Effector memory CD4-positive, alpha-beta T cell (primary cell): ENCODE measurements around the gene HNRNPF.

ENCODE experiments used
- DNase-seq, 3 donors: peaks; one replicate each; pipeline ENCODE4 v3.0.0-alpha.2; 2020
- H3K27ac ChIP-seq: 2 replicates; pipeline ENCODE4 v1.7.0; 2013; ENCODE audit warnings: mild to moderate bottlenecking, low read length, moderate library complexity; ENCODE audit not compliant: insufficient read depth, poor library complexity, severe bottlenecking
- H3K27me3 ChIP-seq: replicated peaks from 2 replicates; pipeline ENCODE4 v1.7.0; 2013; ENCODE audit warnings: mild to moderate bottlenecking, low read length; ENCODE audit not compliant: insufficient read depth, control insufficient read depth, poor library complexity, severe bottlenecking
- H3K36me3 ChIP-seq: 2 replicates; pipeline ENCODE4 v1.7.0; 2013; ENCODE audit warnings: mild to moderate bottlenecking, low read length, moderate library complexity; ENCODE audit not compliant: control insufficient read depth, insufficient read depth
- H3K4me1 ChIP-seq: 2 replicates; pipeline ENCODE4 v1.7.0; 2013; ENCODE audit warnings: low read length, mild to moderate bottlenecking; ENCODE audit not compliant: control insufficient read depth, insufficient read depth, poor library complexity, severe bottlenecking
- H3K4me3 ChIP-seq: 2 replicates; pipeline ENCODE4 v1.7.0; 2013; ENCODE audit warnings: low read length, low read depth, mild to moderate bottlenecking; ENCODE audit not compliant: insufficient read depth, poor library complexity, severe bottlenecking
- H3K9me3 ChIP-seq: 2 replicates; pipeline ENCODE4 v1.7.0; 2013; ENCODE audit warnings: mild to moderate bottlenecking, low read length, moderate library complexity; ENCODE audit not compliant: control insufficient read depth

The HNRNPF gene

DNA sequence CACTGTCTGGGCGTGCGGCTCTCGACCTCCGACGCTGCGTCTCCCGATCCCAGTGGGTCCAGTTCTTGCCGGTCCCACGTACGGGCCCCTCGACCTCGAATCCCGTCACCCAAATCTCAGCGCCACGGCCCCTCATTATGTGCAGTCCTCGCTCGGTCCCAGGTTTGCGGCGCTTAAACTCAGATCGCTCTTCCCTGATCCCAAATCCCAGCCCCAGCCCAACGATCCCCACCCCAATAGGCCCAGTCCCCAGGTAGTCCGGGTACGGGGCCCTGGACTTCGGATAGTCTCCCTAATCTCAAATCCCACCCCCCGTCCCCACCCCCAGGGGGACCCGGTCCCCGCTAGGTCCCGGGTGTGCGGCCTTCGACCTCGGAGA is 666 bp downstream of the HNRNPF start:
- Histone ChIP-seq H3K27me3 (no peaks in the 10 kb centered on the region), H3K36me3 (peaks cover 3% of the 10 kb centered on the region), H3K9me3 (no peaks in the 10 kb centered on the region), H3K4me1 (peaks cover 28% of the 10 kb centered on the region), H3K4me3 (peak overlapping the region; percentile 81), H3K27ac (peak overlapping the region; percentile 99)
- DNase-seq, result no peak

DNA sequence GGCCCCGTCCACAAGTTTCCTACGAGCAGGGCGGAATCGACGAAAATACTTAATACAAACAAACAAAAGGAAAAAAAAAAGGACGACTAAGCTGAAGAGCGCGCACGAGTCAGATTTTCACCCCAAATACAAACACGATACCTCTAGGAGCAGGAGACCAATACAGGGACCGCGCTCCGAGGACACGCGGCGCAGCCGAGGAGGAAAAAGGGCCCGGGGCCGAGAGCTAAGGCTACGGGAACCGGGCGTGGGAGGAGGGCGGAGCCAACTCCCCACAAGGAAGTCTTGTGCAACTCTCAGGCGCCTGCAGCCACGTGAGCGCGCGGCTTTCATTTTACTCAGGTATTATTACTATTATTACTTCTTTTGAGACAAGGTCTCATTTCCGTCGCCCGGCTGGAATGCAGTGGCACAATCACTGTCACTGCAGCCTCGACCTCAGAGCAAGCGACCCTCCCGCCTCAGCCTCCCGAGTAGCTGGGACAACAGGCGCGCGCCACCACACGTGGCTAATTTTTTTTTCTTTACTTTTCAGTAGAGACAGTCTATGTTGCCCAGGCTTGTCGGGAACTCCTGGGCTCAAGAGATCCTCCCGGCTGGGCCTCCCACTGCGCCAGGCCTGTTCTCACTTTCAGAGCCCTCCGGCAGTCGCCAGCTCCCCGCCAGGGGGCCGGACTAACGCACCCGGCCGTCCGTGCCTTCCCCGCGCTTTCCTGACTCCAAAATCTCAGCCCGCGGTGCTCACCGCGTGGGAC is 1.2 kb downstream of the HNRNPF start:
- Histone ChIP-seq H3K27me3 (no peaks in the 10 kb centered on the region), H3K36me3 (peaks cover 4% of the 10 kb centered on the region), H3K9me3 (no peaks in the 10 kb centered on the region), H3K4me1 (peaks cover 34% of the 10 kb centered on the region), H3K4me3 (peak overlapping the region; percentile 81), H3K27ac (peak overlapping the region; percentile 99)
- DNase-seq, result peak; percentile 74 to 81 (median 76)

DNA sequence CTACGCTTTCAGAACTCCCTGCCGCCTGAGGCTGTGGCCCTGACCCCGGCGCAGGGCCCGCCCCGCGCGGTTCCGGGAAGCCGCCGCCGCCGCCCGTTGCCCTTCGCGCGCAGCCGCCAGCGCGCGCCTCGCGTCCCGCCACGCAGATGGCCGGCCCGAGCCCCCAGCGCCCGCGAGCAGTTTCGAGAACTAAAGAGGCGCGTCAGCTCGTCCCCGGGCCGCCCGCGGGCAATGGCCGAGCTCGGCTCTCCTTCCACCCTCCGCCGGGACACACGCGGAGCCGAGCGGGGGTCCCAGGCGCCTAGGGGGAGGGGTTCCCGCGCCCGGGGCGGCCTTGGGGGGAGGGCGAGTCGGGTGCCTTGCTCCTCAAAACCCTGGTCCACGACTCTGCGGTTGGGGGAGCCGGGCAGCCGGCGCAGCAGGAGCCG is 1.8 kb downstream of the HNRNPF start:
- Histone ChIP-seq H3K4me1 (peaks cover 40% of the 10 kb centered on the region), H3K9me3 (no peaks in the 10 kb centered on the region), H3K27me3 (no peaks in the 10 kb centered on the region), H3K36me3 (peaks cover 4% of the 10 kb centered on the region), H3K27ac (peak overlapping the region; percentile 99), H3K4me3 (peak overlapping the region; percentile 81)
- peak in 2 of 3 donors; percentile 24 to 42 for DNase-seq

DNA sequence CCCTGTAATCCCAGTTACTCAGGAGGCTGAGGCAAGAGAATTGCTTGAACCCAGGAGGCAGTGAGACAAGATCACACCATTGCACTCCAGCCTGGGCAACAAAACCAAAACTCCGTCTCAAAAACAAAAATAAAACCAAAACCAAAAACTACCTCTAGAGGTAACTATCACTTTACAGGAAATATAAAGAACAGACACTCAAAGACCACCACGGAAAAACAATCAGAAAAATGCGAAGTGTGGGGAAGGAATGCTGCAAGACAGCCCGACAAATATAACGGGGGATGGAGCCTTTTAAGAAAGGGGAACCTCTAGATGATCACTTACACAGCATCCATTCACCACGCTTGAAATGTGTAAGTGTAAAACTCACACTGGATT is 4.3 kb downstream of the HNRNPF start:
- Histone ChIP-seq H3K4me1 (peaks cover 50% of the 10 kb centered on the region), H3K27ac (peak overlapping the region; percentile 99), H3K4me3 (peak overlapping the region; percentile 81), H3K9me3 (no peaks in the 10 kb centered on the region), H3K27me3 (no peaks in the 10 kb centered on the region), H3K36me3 (peaks cover 4% of the 10 kb centered on the region)
- no peak for DNase-seq

DNA sequence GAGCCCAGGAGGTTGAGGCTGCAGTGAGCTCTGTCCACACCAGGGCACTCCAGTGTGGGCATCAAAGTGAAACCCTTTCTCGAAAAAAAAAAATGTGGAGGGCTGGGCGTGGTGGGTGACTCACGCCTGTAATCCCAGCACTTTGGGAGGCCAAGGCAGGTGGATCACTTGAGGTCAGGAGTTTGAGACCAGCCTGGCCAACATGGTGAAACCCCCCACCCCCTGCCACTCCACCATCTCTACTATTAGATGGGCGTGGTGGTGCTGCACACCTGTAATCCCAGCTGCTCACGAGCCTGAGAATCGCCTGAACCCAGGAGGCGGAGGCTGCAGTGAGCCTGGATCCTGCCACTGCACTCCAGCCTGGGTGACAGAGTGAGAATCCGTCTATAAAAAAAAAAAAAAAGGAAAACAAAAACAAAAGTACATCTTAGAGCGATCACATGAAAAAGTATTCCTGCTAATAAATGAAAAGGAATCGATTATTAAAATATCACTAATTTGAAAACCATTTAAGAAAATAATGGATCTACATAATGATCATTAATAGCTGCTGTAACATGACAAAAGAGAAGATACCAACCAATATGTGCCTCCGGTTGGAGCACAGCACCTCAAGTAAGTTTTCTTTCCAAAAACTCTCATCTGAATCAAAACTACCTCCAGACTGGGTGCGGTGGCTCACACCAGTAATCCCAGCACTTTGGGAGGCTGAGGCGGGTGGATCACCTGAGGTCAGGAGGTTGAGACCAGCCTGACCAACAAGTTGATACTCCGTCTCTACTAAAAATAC is 4.9 kb downstream of the HNRNPF start:
- DNase-seq, result no peak
- Histone ChIP-seq H3K4me1 (peaks cover 54% of the 10 kb centered on the region), H3K36me3 (peaks cover 4% of the 10 kb centered on the region), H3K27me3 (no peaks in the 10 kb centered on the region), H3K4me3 (peak overlapping the region; percentile 81), H3K27ac (peak overlapping the region; percentile 99), H3K9me3 (no peaks in the 10 kb centered on the region)

DNA sequence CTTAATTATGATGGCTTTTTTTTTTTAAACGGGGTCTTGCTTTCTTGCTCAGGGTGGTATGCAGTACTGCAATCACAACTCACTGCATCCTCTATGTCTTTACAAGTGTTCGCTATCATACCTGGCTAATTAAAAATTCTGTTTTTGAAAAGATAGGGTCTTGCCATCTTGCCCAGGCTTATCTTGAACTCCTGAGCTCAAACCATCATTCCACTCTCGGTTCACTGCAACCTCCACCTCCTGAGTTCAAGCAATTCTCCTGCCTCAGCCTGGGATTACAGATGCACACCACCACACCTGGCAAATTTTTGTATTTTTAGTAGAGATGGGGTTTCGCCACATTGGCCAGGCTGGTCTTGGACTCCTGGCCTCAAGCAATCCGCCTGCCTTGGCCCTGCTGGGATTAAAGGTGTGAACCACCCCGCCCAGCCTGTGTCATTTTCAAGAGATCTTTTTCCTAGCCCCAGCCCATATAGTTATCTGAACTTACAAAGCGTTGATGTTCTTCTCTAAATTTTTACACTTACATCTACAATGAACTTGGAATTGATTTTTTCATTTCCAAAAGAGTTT is 6.0 kb downstream of the HNRNPF start:
- Histone ChIP-seq H3K9me3 (no peaks in the 10 kb centered on the region), H3K27me3 (no peaks in the 10 kb centered on the region), H3K36me3 (peaks cover 4% of the 10 kb centered on the region), H3K4me3 (peak overlapping the region; percentile 26), H3K27ac (peak overlapping the region; percentile 99), H3K4me1 (peaks cover 57% of the 10 kb centered on the region)
- DNase-seq, result no peak

DNA sequence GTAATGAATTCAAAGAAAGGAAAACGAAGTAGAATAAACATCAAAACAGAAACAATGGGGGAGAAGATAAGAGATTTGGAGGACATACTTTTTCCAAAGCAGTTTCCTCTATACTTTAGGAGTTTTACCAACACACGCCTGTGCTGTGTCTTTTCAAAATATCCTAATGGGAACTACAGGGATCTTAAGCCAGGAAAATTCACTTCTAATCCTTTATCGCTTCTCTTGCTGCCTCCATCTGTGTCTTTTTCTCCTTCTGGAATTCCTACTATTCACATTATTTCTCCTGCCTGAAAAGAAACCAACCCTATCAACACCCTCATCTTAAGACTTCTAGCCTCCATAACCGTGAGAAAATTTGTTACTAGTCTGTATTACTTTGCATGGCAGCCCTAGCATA is 6.8 kb downstream of the HNRNPF start:
- Histone ChIP-seq H3K4me1 (peaks cover 59% of the 10 kb centered on the region), H3K4me3 (peak overlapping the region; percentile 26), H3K27ac (peak overlapping the region; percentile 99), H3K27me3 (no peaks in the 10 kb centered on the region), H3K36me3 (peaks cover 4% of the 10 kb centered on the region), H3K9me3 (no peaks in the 10 kb centered on the region)
- no peak for DNase-seq

DNA sequence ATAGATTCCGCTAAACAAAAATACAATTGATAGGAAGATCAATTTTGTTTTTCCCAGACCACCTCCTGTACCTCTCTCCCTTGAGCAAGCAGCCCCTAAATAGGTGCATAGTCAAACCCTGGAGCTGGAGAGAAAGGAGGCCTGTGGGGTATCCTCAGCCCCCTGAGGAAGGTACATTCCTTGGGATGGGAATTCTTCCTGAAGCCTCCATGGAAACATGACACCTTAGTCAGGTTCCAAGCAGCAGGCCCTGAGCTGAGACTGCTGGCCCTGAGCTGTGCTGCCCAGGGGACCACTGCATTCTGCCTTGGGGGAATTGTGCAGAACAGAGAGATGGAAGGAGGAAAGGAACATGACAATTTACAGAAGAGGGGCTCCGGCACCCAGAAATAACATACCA is 7.4 kb downstream of the HNRNPF start:
- H3K36me3 ChIP-seq, result peaks cover 4% of the 10 kb centered on the region
- no peaks in the 10 kb centered on the region for H3K27me3 ChIP-seq
- no peaks in the 10 kb centered on the region for H3K9me3 ChIP-seq
- peaks cover 60% of the 10 kb centered on the region for H3K4me1 ChIP-seq
- peak overlapping the region; percentile 99 for H3K27ac ChIP-seq
- peak overlapping the region; percentile 10 for H3K4me3 ChIP-seq
- DNase-seq, result no peak

DNA sequence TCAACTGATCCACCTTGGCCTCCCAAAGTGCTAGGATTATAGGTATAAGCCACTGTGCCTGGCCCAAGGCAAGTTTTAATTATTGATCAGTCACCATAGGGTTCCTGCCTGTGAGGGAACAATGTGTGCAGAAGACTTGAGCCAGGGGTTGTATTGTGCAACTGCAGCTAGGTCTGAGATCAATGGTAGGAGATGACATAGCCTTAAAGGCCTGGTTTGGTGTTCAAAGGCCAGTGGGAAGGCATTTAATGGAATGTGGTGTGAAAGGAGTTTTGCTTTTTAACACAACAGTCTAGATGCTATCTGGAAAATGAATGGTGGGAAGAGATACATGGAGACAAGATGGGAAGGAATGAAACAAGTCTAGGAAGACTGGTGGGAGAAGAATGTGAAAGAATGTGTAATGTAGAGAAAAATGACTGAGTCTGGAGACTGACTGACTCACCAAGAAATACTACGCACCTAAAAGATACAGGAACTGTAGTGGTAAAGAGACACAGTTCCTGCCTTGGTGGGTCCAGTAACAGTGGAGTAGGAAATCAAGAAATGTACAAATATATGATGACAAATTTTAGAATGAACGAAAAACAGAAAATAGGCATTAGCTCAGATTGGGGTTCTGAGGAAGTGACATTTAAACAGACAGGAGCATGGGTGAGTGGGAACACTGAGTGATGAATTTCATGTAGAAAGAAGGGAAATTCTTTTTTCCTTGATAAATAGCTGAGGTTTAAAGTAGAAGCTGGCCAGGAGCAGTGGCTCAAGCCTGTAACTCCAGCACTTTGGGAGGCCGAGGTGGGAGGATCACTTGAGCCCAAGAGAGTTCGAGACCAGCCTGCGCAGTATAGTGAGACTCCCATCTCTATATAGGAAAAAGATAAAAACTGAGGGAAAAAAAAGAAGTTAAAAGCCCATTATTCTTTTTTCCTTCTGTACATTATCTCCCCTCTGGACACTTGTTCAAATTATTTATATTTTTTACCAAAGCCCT is 9.4 kb downstream of the HNRNPF start:
- Histone ChIP-seq H3K27me3 (no peaks in the 10 kb centered on the region), H3K4me1 (peaks cover 57% of the 10 kb centered on the region), H3K36me3 (peaks cover 4% of the 10 kb centered on the region), H3K9me3 (no peaks in the 10 kb centered on the region), H3K27ac (peak overlapping the region; percentile 95), H3K4me3 (no peak overlapping the region)
- no peak for DNase-seq
